Mesenteric fat pad (tissue), 1 donor: ENCODE data around the gene PRR23E. TPM values are rescaled to one million over a fixed set of nuclear protein-coding genes. Genes with fewer than 3 reads are reported as not detected.

ENCODE experiments used
- DNase-seq: peaks from one replicate; pipeline ENCODE4 v3.0.0-alpha.2; 2020; ENCODE audit warnings: low spot score
- total RNA-seq: library from RNA; stranded (reverse); fragmentation: NEBNext Ultra II Directional; extraction: Animal tissue kit (Norgen Biotek cat#: 25700); gene quantifications from one replicate; pipeline ENCODE4 v1.2.1, GENCODE V29; 2021
- donor health status: DM: yes; HTN: yes; CAD: no.

Gene PRR23E
- total RNA-seq, 1 donor from 2014 or later = not detected

GRCh38 chr3:127222163-127222562 is 29.2 kb downstream of the PRR23E start:
- no peak for DNase-seq

GRCh38 chr3:127222664-127223063 is 29.7 kb downstream of the PRR23E start:
- no peak for DNase-seq

- DNase-seq = no peak
These were observed 31.2 kb downstream of the PRR23E start for GRCh38 chr3:127224118-127224517.

- DNase-seq = no peak
These were observed 33.5 kb downstream of the PRR23E start for GRCh38 chr3:127226457-127226856.

GRCh38 chr3:127226946-127227842 is 34.3 kb downstream of the PRR23E start:
- no peak for DNase-seq

- no peak for DNase-seq
These were observed 35.9 kb downstream of the PRR23E start for GRCh38 chr3:127228866-127229265.

- DNase-seq = no peak
These were observed 40.4 kb downstream of the PRR23E start for GRCh38 chr3:127233371-127233770.

GRCh38 chr3:127234778-127235177 is 41.8 kb downstream of the PRR23E start:
- DNase-seq = no peak

GRCh38 chr3:127235706-127236105 is 42.8 kb downstream of the PRR23E start:
- DNase-seq = no peak

- DNase-seq = no peak
These were observed 44.9 kb downstream of the PRR23E start for GRCh38 chr3:127237835-127238234.

- no peak for DNase-seq
These were observed 45.7 kb downstream of the PRR23E start for GRCh38 chr3:127238602-127239001.

- DNase-seq = no peak
These were observed 54.4 kb downstream of the PRR23E start for GRCh38 chr3:127247292-127247691.

Other genes with a start within 250 kb of the PRR23E start
- 26.3 TPM for gene PLXNA1, start 210.0 kb upstream of the PRR23E start, total RNA-seq
- not detected for gene PRR20G, start 94.9 kb downstream of the PRR23E start, total RNA-seq